Measurements from ENCODE around the gene RNF31. TPM values are rescaled to one million over a fixed set of nuclear protein-coding genes. Genes with fewer than 3 reads are reported as not detected.
A peak's percentile ranks its signal among the peaks of the same experiment; 100 is the strongest.

RNF31 gene
- total and polyA plus RNA-seq, 4 donors: 31.7 to 82.4 (median 61.4) TPM

DNA sequence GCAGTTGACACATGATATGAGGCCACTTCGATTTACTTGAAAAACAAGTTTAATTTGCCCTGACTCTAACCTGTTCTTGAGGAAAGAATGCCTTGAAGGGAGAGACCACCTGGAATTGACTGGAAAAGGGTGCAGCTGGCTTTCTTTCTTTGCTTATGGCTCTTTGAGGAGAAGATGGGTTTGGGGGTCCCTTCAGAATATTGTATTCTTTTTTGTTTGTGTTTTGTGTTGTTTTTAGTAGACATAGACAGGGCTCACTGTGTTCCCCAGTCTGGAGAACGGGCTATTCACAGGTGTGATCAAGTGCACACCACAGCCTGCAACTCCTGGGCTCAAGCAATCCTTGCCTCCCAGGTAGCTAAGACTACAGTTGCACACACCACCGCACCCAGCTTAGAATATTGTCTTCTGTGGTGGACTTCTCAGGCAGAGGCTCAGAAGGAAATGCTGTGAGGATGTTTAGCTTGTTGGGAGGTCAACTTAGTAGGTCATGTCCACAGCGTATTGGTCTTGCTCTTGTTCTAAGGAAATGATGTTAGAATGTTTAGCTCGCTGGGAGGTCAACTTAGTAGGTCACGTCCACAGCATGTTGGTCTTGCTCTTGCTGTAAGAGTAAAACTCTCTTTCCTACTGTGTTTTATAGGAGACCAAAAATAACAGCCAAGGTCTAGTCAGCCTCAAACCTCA, 31.0 kb upstream of the RNF31 start:
- Histone ChIP-seq H3K4me1 (ENCODE audit: control insufficient read depth in 5 of 5, insufficient read depth in 5 of 5, low read length in 5 of 5) (peaks cover 0 to 18% (median 7%) of the 10 kb centered on the region in 5 donors), H3K36me3 (ENCODE audit: control insufficient read depth in 4 of 4, insufficient read depth in 4 of 4, low read length in 4 of 4) (peaks cover 22 to 33% (median 23%) of the 10 kb centered on the region in 4 donors), H3K4me3 (no peak overlapping the region), H3K27ac (ENCODE audit: low read depth in 1 of 2, low read length in 1 of 2) (no peak overlapping the region), H3K9me3 (ENCODE audit: control insufficient read depth in 4 of 4, insufficient read depth in 3 of 4, low read length in 3 of 4) (no peaks in the 10 kb centered on the region), H3K9ac (ENCODE audit: insufficient read depth in 1 of 2, low read length in 2 of 2) (no peak overlapping the region), H3K27me3 (ENCODE audit: control insufficient read depth in 3 of 3, insufficient read depth in 3 of 3, low read length in 2 of 3) (no peaks in the 10 kb centered on the region)
- WGBS, 2 donors: 67 to 77% methylated on average over 6 of the region's 6 CpGs
- peak in 1 of 3 donors; percentile 54 for DNase-seq
- no peak for ATAC-seq (ENCODE audit: insufficient read depth, low FRiP score)
- TF ChIP-seq, protein P1, sequence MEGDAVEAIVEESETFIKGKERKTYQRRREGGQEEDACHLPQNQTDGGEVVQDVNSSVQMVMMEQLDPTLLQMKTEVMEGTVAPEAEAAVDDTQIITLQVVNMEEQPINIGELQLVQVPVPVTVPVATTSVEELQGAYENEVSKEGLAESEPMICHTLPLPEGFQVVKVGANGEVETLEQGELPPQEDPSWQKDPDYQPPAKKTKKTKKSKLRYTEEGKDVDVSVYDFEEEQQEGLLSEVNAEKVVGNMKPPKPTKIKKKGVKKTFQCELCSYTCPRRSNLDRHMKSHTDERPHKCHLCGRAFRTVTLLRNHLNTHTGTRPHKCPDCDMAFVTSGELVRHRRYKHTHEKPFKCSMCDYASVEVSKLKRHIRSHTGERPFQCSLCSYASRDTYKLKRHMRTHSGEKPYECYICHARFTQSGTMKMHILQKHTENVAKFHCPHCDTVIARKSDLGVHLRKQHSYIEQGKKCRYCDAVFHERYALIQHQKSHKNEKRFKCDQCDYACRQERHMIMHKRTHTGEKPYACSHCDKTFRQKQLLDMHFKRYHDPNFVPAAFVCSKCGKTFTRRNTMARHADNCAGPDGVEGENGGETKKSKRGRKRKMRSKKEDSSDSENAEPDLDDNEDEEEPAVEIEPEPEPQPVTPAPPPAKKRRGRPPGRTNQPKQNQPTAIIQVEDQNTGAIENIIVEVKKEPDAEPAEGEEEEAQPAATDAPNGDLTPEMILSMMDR (IDR thresholded peaks at IDR 0.05; ENCODE audit: control extremely low read depth, extremely low read depth): no peak

DNA sequence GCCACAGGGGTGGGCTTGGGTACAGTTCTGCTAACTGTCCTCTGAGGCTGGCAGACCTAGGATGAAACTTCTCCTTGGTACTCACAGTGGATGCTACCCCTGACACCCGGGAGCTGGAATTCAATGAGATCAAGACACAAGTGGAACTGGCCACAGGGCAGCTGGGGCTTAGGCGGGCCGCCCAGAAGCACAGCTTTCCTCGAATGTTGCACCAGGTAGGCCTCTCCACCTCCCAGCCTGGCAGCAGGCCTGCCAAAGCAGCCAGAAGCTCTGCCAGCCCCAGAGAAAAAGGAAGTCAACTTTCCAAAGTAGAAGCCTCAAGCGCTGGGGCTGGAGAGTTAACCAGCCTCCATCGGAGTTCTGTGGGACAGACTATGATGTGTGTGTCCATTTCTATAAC, 30.1 kb upstream of the RNF31 start:
- no peaks in the 10 kb centered on the region for H3K9me3 ChIP-seq (ENCODE audit: control insufficient read depth in 4 of 4, insufficient read depth in 3 of 4, low read length in 3 of 4)
- WGBS, 2 donors: 87 to 90% methylated on average over 6 of the region's 6 CpGs
- no peaks in the 10 kb centered on the region for H3K27me3 ChIP-seq (ENCODE audit: control insufficient read depth in 3 of 3, insufficient read depth in 3 of 3, low read length in 2 of 3)
- H3K36me3 ChIP-seq (ENCODE audit: control insufficient read depth in 4 of 4, insufficient read depth in 4 of 4, low read length in 4 of 4): peaks cover 23 to 38% (median 25%) of the 10 kb centered on the region in 4 donors
- no peak overlapping the region for H3K9ac ChIP-seq (ENCODE audit: insufficient read depth in 1 of 2, low read length in 2 of 2)
- peaks cover 0 to 18% (median 7%) of the 10 kb centered on the region in 5 donors for H3K4me1 ChIP-seq (ENCODE audit: control insufficient read depth in 5 of 5, insufficient read depth in 5 of 5, low read length in 5 of 5)
- no peak for ATAC-seq (ENCODE audit: insufficient read depth, low FRiP score)
- no peak overlapping the region for H3K4me3 ChIP-seq
- DNase-seq: no peak
- TF ChIP-seq, protein P1 (IDR thresholded peaks at IDR 0.05; ENCODE audit: control extremely low read depth, extremely low read depth): no peak
- H3K27ac ChIP-seq (ENCODE audit: low read depth in 1 of 2, low read length in 1 of 2): no peak overlapping the region

DNA sequence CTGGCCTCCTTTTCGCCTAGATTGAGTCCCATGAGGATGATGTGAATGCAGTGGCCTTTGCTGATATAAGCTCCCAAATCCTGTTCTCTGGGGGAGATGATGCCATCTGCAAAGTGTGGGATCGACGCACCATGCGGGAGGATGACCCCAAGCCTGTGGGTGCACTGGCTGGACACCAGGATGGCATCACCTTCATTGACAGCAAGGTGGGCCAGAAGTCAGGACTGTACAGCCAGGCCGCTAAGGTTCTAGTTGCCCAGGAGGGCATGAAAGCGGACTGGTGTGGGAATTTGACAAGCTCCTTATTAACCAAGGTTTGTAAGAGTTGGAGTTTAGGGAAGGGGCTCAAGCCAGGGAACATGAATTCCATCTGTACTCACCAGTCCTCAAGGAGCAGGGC, 27.6 kb upstream of the RNF31 start:
- Histone ChIP-seq H3K9ac (ENCODE audit: insufficient read depth in 1 of 2, low read length in 2 of 2) (no peak overlapping the region), H3K9me3 (ENCODE audit: control insufficient read depth in 4 of 4, insufficient read depth in 3 of 4, low read length in 3 of 4) (no peaks in the 10 kb centered on the region), H3K4me3 (no peak overlapping the region), H3K27me3 (ENCODE audit: control insufficient read depth in 3 of 3, insufficient read depth in 3 of 3, low read length in 2 of 3) (no peaks in the 10 kb centered on the region), H3K27ac (ENCODE audit: low read depth in 1 of 2, low read length in 1 of 2) (no peak overlapping the region), H3K36me3 (ENCODE audit: control insufficient read depth in 4 of 4, insufficient read depth in 4 of 4, low read length in 4 of 4) (peaks cover 26 to 56% (median 31%) of the 10 kb centered on the region in 4 donors), H3K4me1 (ENCODE audit: control insufficient read depth in 5 of 5, insufficient read depth in 5 of 5, low read length in 5 of 5) (peaks cover 0 to 14% (median 7%) of the 10 kb centered on the region in 5 donors)
- ATAC-seq (ENCODE audit: insufficient read depth, low FRiP score): no peak
- TF ChIP-seq, protein P1 (IDR thresholded peaks at IDR 0.05; ENCODE audit: control extremely low read depth, extremely low read depth): no peak
- DNase-seq: no peak
- WGBS, 2 donors: 98% methylated on average over 6 of the region's 6 CpGs

All from lung (tissue), 12 donors.